ENCODE measurements around the gene CCDC158. TPM values are rescaled to one million over a fixed set of nuclear protein-coding genes. Genes with fewer than 3 reads are reported as not detected.

The CCDC158 gene
- total RNA-seq, 1 donor from 2014 or later: not detected

DNA sequence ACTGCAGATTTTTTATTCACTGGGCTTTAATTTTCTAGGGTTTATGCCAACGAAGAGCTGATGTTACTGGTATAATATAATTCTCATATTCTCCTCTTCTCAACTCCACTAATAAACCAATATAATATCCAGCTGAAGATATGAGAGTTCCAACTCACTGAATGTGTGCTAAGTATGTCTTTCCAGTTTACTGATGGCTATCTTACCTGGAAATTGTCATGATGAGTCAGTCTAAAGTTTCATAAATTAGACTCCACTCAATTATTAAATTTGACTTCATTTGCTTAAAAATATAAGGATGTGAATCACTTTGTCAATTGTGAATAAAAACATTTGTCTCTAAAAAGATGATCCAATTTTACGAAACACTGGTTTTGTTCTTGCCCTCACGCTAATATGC lies 86.1 kb downstream of the CCDC158 start:
- Mint-ChIP-seq H3K27ac (no peak overlapping the region), H3K4me1 (no peaks in the 10 kb centered on the region), H3K27me3 (peaks cover 11% of the 10 kb centered on the region), H3K4me3 (no peak overlapping the region), H3K36me3 (ENCODE audit: low read depth) (no peaks in the 10 kb centered on the region), H3K9me3 (no peaks in the 10 kb centered on the region)
- DNase-seq: no peak
- intact Hi-C loops (cut with micrococcal nuclease): no loop called here

DNA sequence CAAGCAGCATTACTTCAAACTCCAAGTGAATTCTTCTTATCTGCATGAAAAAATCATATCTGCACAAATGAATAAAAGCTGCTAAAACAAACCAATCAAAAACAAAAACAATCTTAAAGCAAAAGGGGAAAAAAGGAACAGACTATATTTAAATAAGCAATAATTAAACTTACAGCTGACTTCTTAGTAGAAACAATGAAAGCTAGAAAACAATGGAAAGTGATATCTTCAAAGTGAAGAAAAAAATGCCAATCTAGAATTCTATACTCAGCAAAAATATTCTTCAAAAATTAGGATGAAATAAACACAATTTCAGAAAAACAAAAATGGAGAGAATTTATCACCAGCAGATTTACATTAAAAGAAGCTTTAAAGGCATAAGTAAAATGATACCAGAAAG lies 94.4 kb downstream of the CCDC158 start:
- DNase-seq: no peak
- H3K27me3 Mint-ChIP-seq: peaks cover 4% of the 10 kb centered on the region
- H3K9me3 Mint-ChIP-seq: peaks cover 12% of the 10 kb centered on the region
- no peaks in the 10 kb centered on the region for H3K4me1 Mint-ChIP-seq
- no peaks in the 10 kb centered on the region for H3K36me3 Mint-ChIP-seq (ENCODE audit: low read depth)
- H3K4me3 Mint-ChIP-seq: no peak overlapping the region
- intact Hi-C loops (cut with micrococcal nuclease): no loop called here
- H3K27ac Mint-ChIP-seq: no peak overlapping the region

DNA sequence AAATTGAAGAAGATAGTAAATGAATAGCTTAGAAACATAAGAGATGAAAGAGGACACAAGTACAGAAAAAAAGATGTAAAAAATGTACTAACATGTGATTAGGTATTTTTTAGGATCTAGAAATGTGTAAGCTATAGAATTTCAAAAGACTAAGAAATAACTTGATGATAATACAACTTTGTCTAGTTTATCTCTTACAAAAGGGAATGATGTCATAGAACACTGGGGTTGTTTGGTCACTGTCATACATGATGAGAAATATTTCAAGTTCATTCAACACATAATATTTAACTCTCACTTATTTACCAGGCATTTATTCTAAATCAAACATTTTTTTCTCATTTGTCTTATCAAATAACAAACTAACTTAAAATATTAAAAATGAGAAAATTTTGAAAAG lies 95.9 kb downstream of the CCDC158 start:
- Mint-ChIP-seq H3K27me3 (peaks cover 6% of the 10 kb centered on the region), H3K36me3 (ENCODE audit: low read depth) (no peaks in the 10 kb centered on the region), H3K4me1 (no peaks in the 10 kb centered on the region), H3K4me3 (no peak overlapping the region), H3K27ac (no peak overlapping the region), H3K9me3 (peaks cover 20% of the 10 kb centered on the region)
- intact Hi-C loops (cut with micrococcal nuclease): no loop called here
- no peak for DNase-seq

DNA sequence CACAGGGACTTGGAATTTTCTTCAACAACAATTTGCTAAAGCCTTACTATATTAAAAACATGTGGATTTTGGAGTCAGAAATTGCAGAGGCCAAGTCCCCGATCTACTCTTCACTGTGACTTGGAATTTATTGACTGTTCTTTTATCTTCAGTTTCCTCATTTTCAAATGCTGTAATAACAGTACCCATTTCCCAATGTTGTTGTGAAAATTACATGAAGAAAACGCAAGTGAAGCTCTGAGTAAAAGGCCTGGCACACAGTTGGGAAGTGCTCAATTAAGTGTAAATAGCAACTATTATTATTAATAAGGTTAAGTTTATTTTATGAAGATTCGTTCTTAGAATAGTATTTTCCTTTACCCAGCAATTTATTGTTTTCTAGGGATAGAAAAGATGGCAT lies 98.7 kb downstream of the CCDC158 start:
- peaks cover 12% of the 10 kb centered on the region for H3K27me3 Mint-ChIP-seq
- peaks cover 34% of the 10 kb centered on the region for H3K9me3 Mint-ChIP-seq
- intact Hi-C loops (cut with micrococcal nuclease): no loop called here
- no peak overlapping the region for H3K27ac Mint-ChIP-seq
- no peak for DNase-seq
- no peak overlapping the region for H3K4me3 Mint-ChIP-seq
- no peaks in the 10 kb centered on the region for H3K36me3 Mint-ChIP-seq (ENCODE audit: low read depth)
- no peaks in the 10 kb centered on the region for H3K4me1 Mint-ChIP-seq

DNA sequence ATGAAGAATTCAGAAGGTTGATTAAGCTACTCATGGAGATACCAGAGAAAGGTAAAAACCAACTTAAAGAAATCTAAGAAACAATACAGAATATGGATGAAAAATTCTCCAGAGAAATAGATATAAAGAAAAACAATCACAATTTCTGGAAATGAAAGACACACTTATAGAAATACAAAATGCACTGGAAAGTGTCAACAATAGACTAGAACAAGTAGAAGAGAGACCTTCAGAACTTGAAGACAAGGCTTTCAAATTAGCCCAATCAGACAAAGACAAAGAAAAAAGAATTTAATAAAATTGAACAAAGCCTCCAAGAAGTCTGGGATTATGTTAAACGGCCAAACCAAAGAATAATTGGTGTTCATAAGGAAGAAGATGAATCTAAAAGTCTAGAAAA lies 104.8 kb downstream of the CCDC158 start:
- no peak overlapping the region for H3K4me3 Mint-ChIP-seq
- DNase-seq: no peak
- H3K36me3 Mint-ChIP-seq (ENCODE audit: low read depth): no peaks in the 10 kb centered on the region
- peaks cover 31% of the 10 kb centered on the region for H3K27me3 Mint-ChIP-seq
- no peak overlapping the region for H3K27ac Mint-ChIP-seq
- H3K4me1 Mint-ChIP-seq: no peaks in the 10 kb centered on the region
- intact Hi-C loops (cut with micrococcal nuclease): no loop called here
- H3K9me3 Mint-ChIP-seq: peaks cover 42% of the 10 kb centered on the region

DNA sequence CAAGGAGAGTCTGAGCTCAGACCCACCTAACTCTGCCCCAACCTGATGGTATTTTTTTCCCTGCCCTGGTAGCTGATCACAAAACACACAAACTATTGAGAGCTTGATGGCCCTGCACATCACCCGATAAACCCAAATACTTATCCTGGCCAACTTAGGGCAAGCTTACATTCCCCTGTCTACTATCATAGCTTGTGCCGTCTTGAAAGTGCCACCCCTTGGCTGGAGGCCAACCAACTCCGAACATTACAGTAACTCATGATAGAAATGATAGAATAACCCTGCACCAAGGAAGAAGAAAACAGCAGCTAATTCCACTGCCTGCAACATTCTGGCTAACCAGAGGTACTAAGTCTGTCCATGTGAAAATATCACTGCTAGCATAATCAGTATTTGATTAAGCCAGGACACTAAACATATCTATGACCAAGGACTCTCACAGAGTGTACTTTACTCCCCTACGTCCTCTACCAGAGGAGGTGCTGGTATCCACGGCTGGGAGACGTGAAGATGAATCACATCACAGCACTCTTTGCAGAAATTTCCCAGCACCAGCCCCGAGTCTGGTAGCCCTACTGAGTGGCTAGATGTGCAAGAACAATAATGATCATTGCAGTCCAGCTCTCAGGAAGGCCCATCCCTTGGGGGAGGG lies 105.5 kb downstream of the CCDC158 start:
- H3K9me3 Mint-ChIP-seq: peaks cover 37% of the 10 kb centered on the region
- no peak overlapping the region for H3K27ac Mint-ChIP-seq
- no peaks in the 10 kb centered on the region for H3K36me3 Mint-ChIP-seq (ENCODE audit: low read depth)
- no peaks in the 10 kb centered on the region for H3K4me1 Mint-ChIP-seq
- no peak overlapping the region for H3K4me3 Mint-ChIP-seq
- DNase-seq: no peak
- H3K27me3 Mint-ChIP-seq: peaks cover 33% of the 10 kb centered on the region
- intact Hi-C loops (cut with micrococcal nuclease): no loop called here

DNA sequence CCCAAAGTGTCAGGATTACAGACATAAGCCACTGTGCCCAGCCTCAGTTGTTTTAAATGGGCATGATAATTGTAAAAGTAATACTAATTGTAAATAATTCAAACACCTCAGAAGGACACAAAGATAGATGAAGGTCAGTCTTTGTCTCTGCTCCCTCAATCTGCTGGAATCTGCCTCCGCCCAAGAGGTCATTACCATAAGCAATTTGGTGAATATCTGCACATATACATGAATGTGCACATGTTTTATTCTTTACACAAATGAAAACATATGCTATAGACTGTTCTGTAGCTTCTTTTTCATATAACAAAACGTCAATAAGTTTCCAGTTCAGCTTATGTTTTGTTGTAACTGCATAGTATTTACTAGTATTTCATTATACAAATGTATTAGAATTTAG lies 107.4 kb downstream of the CCDC158 start:
- peaks cover 5% of the 10 kb centered on the region for H3K36me3 Mint-ChIP-seq (ENCODE audit: low read depth)
- H3K4me3 Mint-ChIP-seq: no peak overlapping the region
- peaks cover 26% of the 10 kb centered on the region for H3K9me3 Mint-ChIP-seq
- no peaks in the 10 kb centered on the region for H3K4me1 Mint-ChIP-seq
- DNase-seq: no peak
- no peak overlapping the region for H3K27ac Mint-ChIP-seq
- intact Hi-C loops (cut with micrococcal nuclease): no loop called here
- peaks cover 43% of the 10 kb centered on the region for H3K27me3 Mint-ChIP-seq

DNA sequence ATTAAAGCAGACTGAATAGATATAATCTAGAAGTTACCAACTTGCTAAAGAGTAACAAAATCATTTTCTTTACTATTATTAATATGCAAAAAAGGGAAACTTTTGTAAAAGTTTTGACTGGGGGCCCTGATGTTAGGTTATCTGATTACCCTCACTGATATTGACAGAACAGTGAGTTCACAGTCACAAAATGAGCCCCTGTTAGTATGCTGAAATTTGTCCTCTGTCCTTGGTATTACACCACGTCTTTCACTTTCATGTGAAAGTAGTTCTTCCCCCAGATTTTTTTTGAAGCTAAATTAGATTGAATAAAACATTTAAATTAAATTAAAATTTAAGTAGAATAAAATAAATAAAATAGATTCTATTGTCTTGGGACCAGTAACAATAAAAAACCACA lies 108.5 kb downstream of the CCDC158 start:
- Mint-ChIP-seq H3K4me3 (no peak overlapping the region), H3K27ac (no peak overlapping the region), H3K9me3 (peaks cover 21% of the 10 kb centered on the region), H3K4me1 (no peaks in the 10 kb centered on the region), H3K36me3 (ENCODE audit: low read depth) (peaks cover 5% of the 10 kb centered on the region), H3K27me3 (peaks cover 44% of the 10 kb centered on the region)
- no peak for DNase-seq
- intact Hi-C loops (cut with micrococcal nuclease): no loop called here

DNA sequence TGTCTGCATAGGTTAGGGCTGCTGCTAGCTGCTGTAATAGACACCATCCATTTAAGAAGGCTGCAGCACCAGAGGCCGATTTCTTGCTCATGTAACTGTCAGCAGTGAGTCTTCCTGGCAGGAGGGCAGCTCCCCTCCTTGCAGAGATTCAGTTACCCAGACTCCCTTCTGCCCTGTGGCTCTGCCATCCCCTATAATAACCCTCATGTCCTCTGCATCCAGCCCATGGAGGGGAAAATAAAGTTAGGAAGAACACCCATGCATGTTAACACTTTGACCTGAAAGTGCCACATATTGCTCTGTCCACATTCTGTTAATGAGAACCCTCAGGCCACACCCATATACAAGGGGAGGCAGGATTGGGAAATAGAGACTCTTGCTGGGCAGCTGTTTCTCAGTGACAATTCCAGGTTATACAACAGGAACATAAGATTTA lies 109.0 kb downstream of the CCDC158 start:
- H3K27me3 Mint-ChIP-seq: peaks cover 45% of the 10 kb centered on the region
- intact Hi-C loops (cut with micrococcal nuclease): no loop called here
- no peak overlapping the region for H3K4me3 Mint-ChIP-seq
- H3K9me3 Mint-ChIP-seq: peaks cover 17% of the 10 kb centered on the region
- H3K36me3 Mint-ChIP-seq (ENCODE audit: low read depth): peaks cover 5% of the 10 kb centered on the region
- DNase-seq: no peak
- no peak overlapping the region for H3K27ac Mint-ChIP-seq
- H3K4me1 Mint-ChIP-seq: no peaks in the 10 kb centered on the region

DNA sequence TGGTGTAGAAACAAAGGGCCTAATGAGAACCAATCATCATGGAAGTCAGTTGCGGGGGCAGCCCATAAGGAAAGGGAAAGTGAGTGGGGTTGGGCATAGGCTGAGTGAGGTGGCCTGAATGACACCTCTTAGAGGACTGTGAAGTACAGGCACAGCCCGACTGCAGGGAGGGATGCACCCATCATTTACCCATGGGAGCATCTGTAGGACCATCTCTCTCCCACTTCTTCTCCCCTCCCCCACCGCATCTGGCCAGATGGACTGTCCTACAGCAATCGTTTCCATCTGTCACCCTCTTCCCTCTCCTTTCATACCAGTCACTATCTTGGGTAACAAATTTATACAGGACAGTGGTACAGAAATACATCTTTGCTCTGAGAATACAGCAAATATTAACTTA lies 110.3 kb downstream of the CCDC158 start:
- no peak overlapping the region for H3K27ac Mint-ChIP-seq
- no peak for DNase-seq
- peaks cover 5% of the 10 kb centered on the region for H3K36me3 Mint-ChIP-seq (ENCODE audit: low read depth)
- H3K9me3 Mint-ChIP-seq: peaks cover 6% of the 10 kb centered on the region
- H3K4me3 Mint-ChIP-seq: no peak overlapping the region
- peaks cover 34% of the 10 kb centered on the region for H3K27me3 Mint-ChIP-seq
- peaks cover 4% of the 10 kb centered on the region for H3K4me1 Mint-ChIP-seq
- intact Hi-C loops (cut with micrococcal nuclease): no loop called here

DNA sequence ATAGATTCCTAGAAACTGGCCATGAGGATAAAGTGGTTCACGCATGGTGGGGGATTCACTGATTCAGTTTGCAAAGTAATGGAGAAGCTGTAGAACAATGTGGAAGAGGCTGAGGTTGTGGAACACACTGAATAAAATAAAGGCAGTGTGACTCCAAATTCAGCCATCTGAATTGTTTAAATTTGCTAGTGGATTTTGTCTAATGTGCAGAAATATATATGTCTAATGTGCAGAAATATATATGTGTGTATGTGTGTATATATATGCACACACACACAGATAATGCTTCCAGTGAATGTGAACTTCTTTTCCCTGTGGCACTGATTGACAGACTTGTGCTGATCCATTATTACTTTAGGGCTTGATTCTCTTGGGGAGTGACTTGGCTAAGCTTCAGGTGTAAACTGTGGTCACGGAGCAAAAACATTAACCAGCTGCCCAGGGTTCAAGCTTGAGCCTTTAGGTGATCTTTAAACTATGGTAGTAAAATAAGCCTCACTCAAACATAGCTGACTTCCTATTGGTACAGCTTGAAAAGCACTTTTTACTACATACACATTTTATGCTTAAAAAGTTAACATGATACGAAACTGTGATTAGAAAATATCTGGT lies 110.9 kb downstream of the CCDC158 start:
- intact Hi-C loops (cut with micrococcal nuclease): loop anchor here (10.0 kb wide), 2 partner anchors 285 to 315 kb away; partner anchors contain the start of genes CXCL10 and SDAD1
- H3K9me3 Mint-ChIP-seq: no peaks in the 10 kb centered on the region
- no peak overlapping the region for H3K4me3 Mint-ChIP-seq
- H3K27me3 Mint-ChIP-seq: peaks cover 32% of the 10 kb centered on the region
- peaks cover 5% of the 10 kb centered on the region for H3K36me3 Mint-ChIP-seq (ENCODE audit: low read depth)
- no peak overlapping the region for H3K27ac Mint-ChIP-seq
- DNase-seq: no peak
- peaks cover 10% of the 10 kb centered on the region for H3K4me1 Mint-ChIP-seq

DNA sequence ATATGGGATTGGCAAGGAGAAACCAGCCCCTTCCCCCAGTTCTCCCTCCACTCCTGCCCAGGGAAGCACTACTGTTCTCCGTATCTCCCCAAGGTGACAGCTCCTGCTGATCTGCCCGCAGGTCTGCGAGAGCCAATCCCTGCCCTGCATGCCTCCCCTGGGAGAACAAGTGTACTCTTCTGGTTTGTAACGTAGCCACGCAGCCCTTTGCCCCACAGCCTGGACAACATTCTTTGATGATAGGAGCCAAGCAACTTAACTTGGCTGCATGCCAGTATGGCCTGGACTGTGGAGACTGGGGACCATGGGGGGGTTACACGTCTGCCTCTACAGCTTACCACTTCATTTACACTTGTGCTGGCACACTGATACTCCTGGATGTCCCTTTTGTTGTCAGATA lies 112.4 kb downstream of the CCDC158 start:
- no peak overlapping the region for H3K27ac Mint-ChIP-seq
- peaks cover 33% of the 10 kb centered on the region for H3K27me3 Mint-ChIP-seq
- peak; percentile 56 for DNase-seq
- peaks cover 5% of the 10 kb centered on the region for H3K36me3 Mint-ChIP-seq (ENCODE audit: low read depth)
- no peak overlapping the region for H3K4me3 Mint-ChIP-seq
- no peaks in the 10 kb centered on the region for H3K9me3 Mint-ChIP-seq
- intact Hi-C loops (cut with micrococcal nuclease): loop anchor here (10.0 kb wide), 2 partner anchors 284 to 314 kb away; partner anchors contain the start of genes CXCL10 and SDAD1
- H3K4me1 Mint-ChIP-seq: peaks cover 16% of the 10 kb centered on the region

DNA sequence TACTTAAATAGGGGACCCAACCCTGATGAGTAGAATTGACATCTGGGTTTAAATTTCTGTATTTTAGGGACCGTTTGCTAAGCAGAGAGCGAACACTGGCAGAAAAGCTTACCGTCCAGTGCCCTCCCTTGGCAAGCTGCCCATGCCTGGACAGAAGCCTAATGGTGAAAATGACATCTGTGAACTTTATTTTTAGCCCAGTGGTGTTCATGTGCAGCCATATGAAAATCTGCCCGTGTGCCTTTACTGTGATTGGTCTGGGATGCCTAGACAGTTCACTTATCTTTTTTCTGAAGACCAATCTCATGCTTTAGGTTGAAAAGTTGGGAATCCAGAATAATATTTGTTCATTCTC lies 113.3 kb downstream of the CCDC158 start:
- intact Hi-C loops (cut with micrococcal nuclease): loop anchor here (2.0 to 10.0 kb wide), 3 partner anchors 95 to 313 kb away; partner anchors contain the start of genes CXCL10, SCARB2 and SDAD1
- DNase-seq: no peak
- Mint-ChIP-seq H3K4me1 (peaks cover 22% of the 10 kb centered on the region), H3K36me3 (ENCODE audit: low read depth) (peaks cover 5% of the 10 kb centered on the region), H3K4me3 (peak overlapping the region; percentile 68), H3K9me3 (no peaks in the 10 kb centered on the region), H3K27ac (no peak overlapping the region), H3K27me3 (peaks cover 36% of the 10 kb centered on the region)

DNA sequence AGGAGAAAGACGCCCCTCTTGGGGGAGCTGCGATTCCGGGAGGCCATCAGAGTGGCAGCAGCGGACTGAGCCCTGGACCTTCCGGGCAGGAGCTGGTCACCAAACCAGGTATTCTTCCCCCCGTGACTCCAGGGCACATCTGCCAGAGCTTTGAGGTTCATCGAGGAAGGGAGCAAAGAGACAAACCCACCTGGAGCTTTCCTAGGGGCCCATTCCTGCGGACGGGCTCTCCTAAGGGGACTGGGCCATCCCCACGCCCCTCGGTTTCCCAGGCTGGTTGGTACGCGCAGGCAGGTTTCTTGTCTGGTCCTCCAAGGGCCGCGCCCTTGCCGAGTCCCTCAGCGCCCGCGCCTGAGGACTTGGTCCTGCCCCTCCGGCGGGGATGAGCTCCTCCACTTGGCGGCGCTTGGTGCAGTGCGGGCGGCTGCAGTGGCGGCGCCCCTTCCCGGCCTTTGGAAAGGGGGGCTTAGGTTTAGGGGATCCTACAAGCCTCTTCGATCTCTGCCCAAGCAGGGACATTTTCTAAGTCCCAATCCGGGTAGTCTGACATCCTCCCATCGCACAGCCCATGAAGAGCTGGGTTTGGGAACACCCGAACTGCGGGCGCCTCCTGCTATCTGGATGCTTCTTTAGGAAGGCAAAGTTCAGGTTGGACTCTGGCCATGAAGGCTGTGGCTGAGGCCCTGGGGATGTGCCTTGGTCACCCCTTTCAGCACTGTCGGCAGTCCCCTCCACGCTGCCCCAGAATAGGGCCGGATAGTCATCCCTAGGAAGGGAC lies 113.9 kb downstream of the CCDC158 start:
- no peak overlapping the region for H3K27ac Mint-ChIP-seq
- peak overlapping the region; percentile 68 for H3K4me3 Mint-ChIP-seq
- peaks cover 5% of the 10 kb centered on the region for H3K36me3 Mint-ChIP-seq (ENCODE audit: low read depth)

More for the DNA sequence above, 113.9 kb downstream of the CCDC158 start:
- DNase-seq: peak; percentile 72
- H3K9me3 Mint-ChIP-seq: no peaks in the 10 kb centered on the region
- intact Hi-C loops (cut with micrococcal nuclease): loop anchor here (2.0 to 10.0 kb wide), 3 partner anchors 94 to 312 kb away; partner anchors contain the start of genes CXCL10, SCARB2 and SDAD1
- peaks cover 36% of the 10 kb centered on the region for H3K27me3 Mint-ChIP-seq
- peaks cover 26% of the 10 kb centered on the region for H3K4me1 Mint-ChIP-seq
